HepG2 (cell line): ENCODE measurements around the gene LRRC45. TPM values are rescaled to one million over a fixed set of nuclear protein-coding genes. Genes with fewer than 3 reads are reported as not detected.

ENCODE experiments used
- CBX2 ChIP-seq, 2 experiments: fragments of 200-600 bp in 1 of 2; sonication (generic); formaldehyde crosslinking in 1 of 2; IDR thresholded peaks; 2 replicates each; pipeline versions ENCODE4 v1.7.0 to v1.8.1; 2018 to 2022; ENCODE audit warnings: low read depth in 2 of 2, low read length in 1 of 2, mild to moderate bottlenecking in 1 of 2, missing genetic modification reagents in 1 of 2
- DRAP1 ChIP-seq: IDR thresholded peaks from 2 replicates; pipeline ENCODE4 v1.6.1; 2016; ENCODE audit warnings: missing genetic modification reagents, missing compliant biosample characterization
- EED ChIP-seq: sonication (generic); formaldehyde crosslinking; IDR thresholded peaks from 2 replicates; pipeline ENCODE4 v1.5.0; 2020; ENCODE audit warnings: mild to moderate bottlenecking, missing genetic modification reagents
- ETS1 ChIP-seq: sonication (generic); formaldehyde crosslinking; IDR thresholded peaks from 2 replicates; pipeline ENCODE4 v1.4.0; 2020; ENCODE audit warnings: missing genetic modification reagents
- GATA4 ChIP-seq: sonication (generic); IDR thresholded peaks from 2 replicates; pipeline ENCODE4 v1.6.1; 2016; ENCODE audit warnings: antibody characterized with exemption, low read depth, borderline replicate concordance
- HHEX ChIP-seq: IDR thresholded peaks from 2 replicates; pipeline ENCODE4 v1.6.1; 2016; ENCODE audit warnings: control low read depth
- HNRNPK ChIP-seq: fragments of 200-400 bp; formaldehyde crosslinking; IDR thresholded peaks from 2 replicates; pipeline ENCODE4 v1.6.1; 2018; ENCODE audit warnings: low read length, low read depth, moderate library complexity, mild to moderate bottlenecking; ENCODE audit not compliant: poor library complexity, severe bottlenecking
- MAFG ChIP-seq: sonication (generic); formaldehyde crosslinking; IDR thresholded peaks from 2 replicates; pipeline ENCODE4 v1.5.1; 2020; ENCODE audit warnings: mild to moderate bottlenecking, missing genetic modification reagents
- MBD4 ChIP-seq: IDR thresholded peaks from 2 replicates; pipeline ENCODE4 v1.6.1; 2012; ENCODE audit warnings: low read length, inconsistent platforms, borderline replicate concordance
- NFE2L2 ChIP-seq: fragments of 150-350 bp; IDR thresholded peaks from 2 replicates; pipeline ENCODE4 v1.6.1; 2014; ENCODE audit warnings: low read length
- POLR2G ChIP-seq: fragments of 200-400 bp; formaldehyde crosslinking; IDR thresholded peaks from 2 replicates; pipeline ENCODE4 v1.6.1; 2018; ENCODE audit warnings: mild to moderate bottlenecking, low read depth, low read length, moderate library complexity
- RARG ChIP-seq: sonication (generic); formaldehyde crosslinking; IDR thresholded peaks from 2 replicates; pipeline ENCODE4 v1.4.0; 2020; ENCODE audit warnings: low read depth, mild to moderate bottlenecking, missing genetic modification reagents
- RXRB ChIP-seq: IDR thresholded peaks from 2 replicates; pipeline ENCODE4 v1.6.1; 2016; ENCODE audit warnings: borderline replicate concordance, missing genetic modification reagents, missing compliant biosample characterization
- SAFB2 ChIP-seq: sonication (generic); formaldehyde crosslinking; IDR thresholded peaks from 2 replicates; pipeline ENCODE4 v1.5.1; 2020; ENCODE audit warnings: missing genetic modification reagents, low read depth, mild to moderate bottlenecking, borderline replicate concordance
- SIX4 ChIP-seq: sonication (generic); formaldehyde crosslinking; IDR thresholded peaks from 2 replicates; pipeline ENCODE4 v1.4.0; 2020; ENCODE audit warnings: missing genetic modification reagents
- SMC3 ChIP-seq: IDR thresholded peaks from 2 replicates; pipeline ENCODE4 v1.6.1; 2011; ENCODE audit warnings: low read length, improper control_type of control experiment
- TBL1XR1 ChIP-seq: fragments of 150-350 bp; IDR thresholded peaks from 2 replicates; pipeline ENCODE4 v1.6.1; 2014; ENCODE audit warnings: borderline replicate concordance, low read length; ENCODE audit not compliant: partially characterized antibody
- TCF12 ChIP-seq, 2 experiments: fragments of 450-650 bp in 1 of 2; sonication (generic) in 1 of 2; formaldehyde crosslinking in 1 of 2; IDR thresholded peaks; 2 replicates each; pipeline versions ENCODE4 v1.6.1 to v1.8.0; 2017 to 2022; ENCODE audit warnings: antibody characterized with exemption in 1 of 2, mild to moderate bottlenecking in 1 of 2, missing genetic modification reagents in 1 of 2, moderate library complexity in 1 of 2
- TFE3 ChIP-seq: IDR thresholded peaks from 2 replicates; pipeline ENCODE4 v1.6.1; 2016
- THAP11 ChIP-seq: IDR thresholded peaks from 2 replicates; pipeline ENCODE4 v1.6.1; 2016; ENCODE audit warnings: missing biosample characterization, missing genetic modification reagents
- UBTF ChIP-seq: sonication (generic); formaldehyde crosslinking; IDR thresholded peaks from 2 replicates; pipeline ENCODE4 v1.4.0; 2020; ENCODE audit warnings: mild to moderate bottlenecking, missing genetic modification reagents
- ZEB1 ChIP-seq: IDR thresholded peaks from 2 replicates; pipeline ENCODE4 v1.6.1; 2012; ENCODE audit warnings: mild to moderate bottlenecking, low read depth, inconsistent platforms; ENCODE audit not compliant: insufficient replicate concordance
- ZNF367 ChIP-seq: sonication (generic); formaldehyde crosslinking; IDR thresholded peaks from 2 replicates; pipeline ENCODE4 v1.4.0; 2020; ENCODE audit warnings: missing genetic modification reagents, borderline replicate concordance
- ZNF501 ChIP-seq: sonication (generic); formaldehyde crosslinking; IDR thresholded peaks from 2 replicates; pipeline ENCODE4 v1.5.1; 2020; ENCODE audit warnings: mild to moderate bottlenecking, moderate library complexity, missing genetic modification reagents
- polyA plus RNA-seq, 8 experiments: library from polyadenylated mRNA; depleted of rRNA in 3 of 8; stranded (reverse) in 7 of 8; unstranded in 1 of 8; fragments of >200 nt; fragmentation: Illumina TruSeq in 4 of 8; extraction: Trizol in 4 of 8; gene quantifications; 2 replicates each; pipeline versions ENCODE4 v1.2.1 to v1.2.3, GENCODE V29; 2011 to 2016; ENCODE audit warnings: low read depth in 4 of 8, missing spikeins in 1 of 8, mixed read lengths in 1 of 8; ENCODE audit not compliant: insufficient read depth in 1 of 8
- total RNA-seq, 5 experiments: library from RNA; depleted of rRNA; stranded (reverse); fragments of >200 nt; fragmentation: Illumina TruSeq; extraction: Trizol; gene quantifications; 2 replicates each; pipeline ENCODE4 v1.2.3, GENCODE V29; 2016; ENCODE audit warnings: low read depth in 1 of 5

LRRC45 gene
- total and polyA plus RNA-seq, 2 of the 13 experiments (the other 11 are each of a cell fraction or from before 2014, with no cell fraction given): 11.6 to 48.1 TPM

- TF ChIP-seq MBD4 (no peak), HNRNPK (peak; percentile 80), MAFG (no peak), HHEX (CRISPR knock-in tag) (peak; percentile 62; the same call in 1 of the 2 replicates), TCF12 (IDR thresholded peaks at IDR 0.05) (no peak), TCF12 (CRISPR knock-in tag; IDR thresholded peaks at IDR 0.05) (no peak), TFE3 (CRISPR knock-in tag) (no peak), SMC3 (no peak; the same call in 1 of the 2 replicates), THAP11 (CRISPR knock-in tag) (no peak), RXRB (no peak; the same call in 1 of the 2 replicates), DRAP1 (CRISPR knock-in tag) (no peak; the same call in 1 of the 2 replicates), ZNF367 (CRISPR knock-in tag) (no peak), POLR2G (peak; percentile 69), GATA4 (peak; percentile 51; the same call in 1 of the 2 replicates), CBX2 (IDR thresholded peaks at IDR 0.05; ENCODE audit: low read depth, low read length) (no peak), CBX2 (CRISPR knock-in tag; IDR thresholded peaks at IDR 0.05; ENCODE audit: low read depth) (0 out of 2 replicates have a peak, but pooled peaks have one; percentile 12), UBTF (CRISPR knock-in tag) (peak; percentile 86), ZEB1 (no peak), RARG (no peak), ETS1 (no peak), EED (CRISPR knock-in tag) (no peak), TBL1XR1 (no peak), SIX4 (CRISPR knock-in tag) (no peak), SAFB2 (CRISPR knock-in tag) (no peak), ZNF501 (CRISPR knock-in tag) (peak; percentile 8; the same call in 1 of the 2 replicates), NFE2L2 (no peak)
These were observed 22.9 kb upstream of the LRRC45 start (continued) for GRCh38 chr17:81999976-82000802.
